Measurements from ENCODE around the gene RASGRF1.

- TF ChIP-seq CTCF (IDR thresholded peaks at IDR 0.05) (no peak), POLR2A (IDR thresholded peaks at IDR 0.05) (no peak), POLR2AphosphoS5 (IDR thresholded peaks at IDR 0.05) (no peak)
These were observed 2.9 kb upstream of the RASGRF1 start for GRCh38 chr15:79093352-79093935.
